Measurements from ENCODE around the gene OSBP2. TPM values are rescaled to one million over a fixed set of nuclear protein-coding genes. Genes with fewer than 3 reads are reported as not detected.

The OSBP2 gene
- total RNA-seq, 4 donors from 2014 or later: 0.66 to 2.4 (median 1.6) TPM

DNA sequence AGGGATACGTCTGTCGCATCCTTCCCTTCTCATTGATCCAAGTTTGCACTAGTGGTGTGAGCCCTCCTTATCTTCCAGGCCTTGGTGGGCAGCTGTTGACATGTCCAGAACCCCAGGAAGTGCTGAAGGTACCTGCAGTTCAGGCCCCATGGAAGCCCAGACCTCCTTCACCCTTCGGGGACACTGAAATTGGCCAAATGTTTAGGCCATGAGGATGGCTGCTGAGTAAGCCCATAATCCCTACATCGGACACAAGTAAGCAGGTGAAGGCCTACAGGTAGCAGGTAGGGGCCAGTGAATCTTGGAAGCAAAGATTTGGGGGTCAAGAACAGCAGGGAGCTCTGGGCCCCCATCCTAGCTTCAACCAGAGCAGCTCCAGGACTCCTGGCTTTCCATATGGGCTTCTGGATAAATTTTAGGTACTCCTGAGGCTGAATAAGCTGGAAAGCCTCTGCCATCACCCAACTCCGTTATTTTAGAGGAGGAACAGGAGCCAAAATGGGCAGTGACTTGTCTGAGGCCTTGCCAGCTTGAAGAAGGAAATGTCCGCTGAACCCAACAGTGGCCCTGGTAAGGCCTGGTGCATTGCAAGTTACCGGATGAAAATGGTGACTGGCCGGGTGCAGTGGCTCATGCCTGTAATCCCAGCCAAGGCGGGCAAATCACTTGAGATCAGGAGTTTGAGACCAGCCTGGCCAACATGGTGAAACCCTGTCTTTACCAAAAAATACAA, 228.7 kb downstream of the OSBP2 start:
- WGBS, 2 donors: 92 to 96% methylated on average over 9 of the region's 9 CpGs
- H3K36me3 ChIP-seq: peaks cover 0 to 45% (median 0%) of the 10 kb centered on the region in 3 donors
- H3K9me3 ChIP-seq: no peaks in the 10 kb centered on the region
- no peak overlapping the region for H3K4me3 ChIP-seq
- H3K4me1 ChIP-seq: peaks cover 0 to 13% (median 3%) of the 10 kb centered on the region in 4 donors
- H3K27ac ChIP-seq: no peak overlapping the region
- TF ChIP-seq CTCF (IDR thresholded peaks at IDR 0.05) (no peak), EP300 (IDR thresholded peaks at IDR 0.05) (no peak), POLR2A (IDR thresholded peaks at IDR 0.05) (no peak)
- DNase-seq (ENCODE audit: low spot score in 2 of 2): no peak
- H3K27me3 ChIP-seq: no peaks in the 10 kb centered on the region

- no peak for DNase-seq (ENCODE audit: low spot score in 2 of 2)
- H3K27ac ChIP-seq: no peak overlapping the region
- no peak overlapping the region for H3K4me3 ChIP-seq
- H3K27me3 ChIP-seq: no peaks in the 10 kb centered on the region
- WGBS, 2 donors: 86 to 88% methylated on average over 3 to 5 of the region's 5 CpGs
- peaks cover 0 to 11% (median 3%) of the 10 kb centered on the region in 4 donors for H3K4me1 ChIP-seq
- H3K9me3 ChIP-seq: no peaks in the 10 kb centered on the region
- TF ChIP-seq CTCF (IDR thresholded peaks at IDR 0.05): no peak
- TF ChIP-seq POLR2A (IDR thresholded peaks at IDR 0.05): no peak
- peaks cover 0 to 68% (median 0%) of the 10 kb centered on the region in 3 donors for H3K36me3 ChIP-seq
These were observed 231.0 kb downstream of the OSBP2 start for GRCh38 chr22:30925667-30926066.

DNA sequence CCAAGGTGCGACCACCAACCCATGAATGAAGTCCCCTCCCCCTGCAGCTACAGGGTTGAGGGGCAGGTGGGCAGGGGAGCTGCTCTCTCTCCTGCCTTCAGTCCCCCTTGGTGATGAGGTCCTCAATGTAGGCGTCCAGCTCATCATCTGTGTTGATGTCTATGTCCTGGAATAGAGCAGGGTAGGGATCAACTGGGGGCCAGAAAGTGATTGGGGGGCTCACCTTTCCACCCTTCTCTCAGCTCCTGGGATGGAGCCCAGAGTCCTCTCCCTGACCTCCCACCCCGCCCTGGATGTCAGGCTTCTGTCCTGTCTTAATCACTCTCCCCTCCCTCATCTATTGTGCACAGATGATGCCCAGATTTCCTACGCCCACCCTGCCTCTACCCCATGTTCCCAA, 232.0 kb downstream of the OSBP2 start:
- Histone ChIP-seq H3K4me1 (peaks cover 0 to 1% (median under 1%) of the 10 kb centered on the region in 4 donors), H3K36me3 (peaks cover 0 to 78% (median 0%) of the 10 kb centered on the region in 3 donors), H3K27me3 (no peaks in the 10 kb centered on the region), H3K27ac (no peak overlapping the region), H3K9me3 (no peaks in the 10 kb centered on the region), H3K4me3 (no peak overlapping the region)
- TF ChIP-seq EP300 (IDR thresholded peaks at IDR 0.05) (no peak), POLR2A (IDR thresholded peaks at IDR 0.05) (no peak), CTCF (IDR thresholded peaks at IDR 0.05) (no peak)
- DNase-seq (ENCODE audit: low spot score in 2 of 2): no peak
- 83% methylated on average over 4 of the region's 4 CpGs for WGBS, 2 donors

DNA sequence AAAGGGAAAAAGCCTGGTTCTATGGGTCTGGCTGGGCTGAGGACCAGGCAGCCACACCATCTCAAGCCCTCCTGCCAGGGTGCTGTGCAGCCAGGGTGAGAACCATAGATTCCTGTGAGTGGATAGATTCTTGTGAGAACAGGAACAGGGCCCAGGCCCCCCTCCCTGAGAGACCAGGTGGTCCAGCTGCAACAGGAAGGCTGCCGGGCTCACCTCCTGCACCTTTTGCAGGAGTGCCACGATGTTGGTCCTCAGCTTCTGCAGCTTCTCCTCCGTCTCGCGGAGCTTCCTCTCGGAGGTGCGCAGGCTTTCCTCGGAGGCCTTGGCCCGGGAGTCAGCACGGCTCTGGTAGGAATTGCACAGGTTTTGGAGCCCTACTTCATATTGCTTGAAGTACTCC, 233.1 kb downstream of the OSBP2 start:
- no peaks in the 10 kb centered on the region for H3K27me3 ChIP-seq
- H3K36me3 ChIP-seq: peaks cover 5 to 89% (median 10%) of the 10 kb centered on the region in 3 donors
- 94 to 95% methylated on average over 5 to 10 of the region's 10 CpGs for whole genome bisulfite sequencing, 2 donors
- TF ChIP-seq CTCF (IDR thresholded peaks at IDR 0.05) (no peak), POLR2A (IDR thresholded peaks at IDR 0.05) (no peak), EP300 (IDR thresholded peaks at IDR 0.05) (no peak)
- no peak for DNase-seq (ENCODE audit: low spot score in 2 of 2)
- H3K4me3 ChIP-seq: no peak overlapping the region
- no peaks in the 10 kb centered on the region for H3K4me1 ChIP-seq
- no peaks in the 10 kb centered on the region for H3K9me3 ChIP-seq
- H3K27ac ChIP-seq: no peak overlapping the region

GRCh38 chr22:30928401-30928800, 233.7 kb downstream of the OSBP2 start:
- H3K36me3 ChIP-seq: peaks cover 9 to 95% (median 16%) of the 10 kb centered on the region in 3 donors
- 97 to 98% methylated on average over 6 of the region's 6 CpGs for WGBS, 2 donors

More at GRCh38 chr22:30928401-30928800, 233.7 kb downstream of the OSBP2 start:
- Histone ChIP-seq H3K4me1 (no peaks in the 10 kb centered on the region), H3K4me3 (no peak overlapping the region), H3K9me3 (no peaks in the 10 kb centered on the region), H3K27me3 (no peaks in the 10 kb centered on the region), H3K27ac (no peak overlapping the region)
- TF ChIP-seq CTCF (IDR thresholded peaks at IDR 0.05): no peak
- TF ChIP-seq EP300 (IDR thresholded peaks at IDR 0.05): no peak
- no peak for TF ChIP-seq POLR2A (IDR thresholded peaks at IDR 0.05)
- no peak for DNase-seq (ENCODE audit: low spot score in 2 of 2)

Measured in tibial nerve (tissue), 4 donors.